SU-DHL-6 (cell line): ENCODE data around the gene ARPC4.

Experiments
- H2AFZ ChIP-seq: fragments of 200-600 bp; sonication (generic); 2 replicates; pipeline ENCODE4 v1.6.1; 2014; ENCODE audit warnings: low read depth, mild to moderate bottlenecking, moderate library complexity, mixed read lengths, antibody characterized with exemption, low read length; ENCODE audit not compliant: severe bottlenecking
- H3F3A ChIP-seq: fragments of 200-600 bp; shearing (Covaris generic); 2 replicates; pipeline ENCODE4 v1.6.0; 2016; ENCODE audit warnings: antibody characterized with exemption, mild to moderate bottlenecking; ENCODE audit not compliant: insufficient read depth
- H3K27ac ChIP-seq: fragments of 200-600 bp; sonication (generic); 2 replicates; pipeline ENCODE4 v1.5.1; 2016; ENCODE audit warnings: low read depth, mild to moderate bottlenecking, low read length, moderate library complexity, mixed read lengths
- H3K27me3 ChIP-seq: fragments of 200-600 bp; sonication (generic), shearing (Covaris generic); 2 replicates; pipeline ENCODE4 v1.6.0; 2014; ENCODE audit warnings: mild to moderate bottlenecking, low read length
- H3K36me3 ChIP-seq: fragments of 200-600 bp; sonication (generic); 2 replicates; pipeline ENCODE4 v1.6.1; 2014; ENCODE audit warnings: mild to moderate bottlenecking, low read length, mixed read lengths
- H3K4me2 ChIP-seq: fragments of 300-600, 200-600 bp; shearing (Covaris generic), sonication (generic); 2 replicates; pipeline ENCODE4 v1.6.0; 2014; ENCODE audit warnings: low read length, low read depth, mild to moderate bottlenecking; ENCODE audit not compliant: poor library complexity, severe bottlenecking
- H3K4me3 ChIP-seq: fragments of 200-600 bp; sonication (generic); 2 replicates; pipeline ENCODE4 v1.5.1; 2014; ENCODE audit warnings: antibody characterized with exemption, low read length, mild to moderate bottlenecking, mixed read lengths; ENCODE audit not compliant: insufficient read depth, poor library complexity, severe bottlenecking
- H3K79me2 ChIP-seq: fragments of 200-600 bp; sonication (generic); 2 replicates; pipeline ENCODE4 v1.6.1; 2014; ENCODE audit warnings: mild to moderate bottlenecking, low read length, moderate library complexity; ENCODE audit not compliant: insufficient read depth
- H3K9ac ChIP-seq: fragments of 200-600 bp; sonication (generic); 2 replicates; pipeline ENCODE4 v1.7.0; 2014; ENCODE audit warnings: mild to moderate bottlenecking, low read length
- H3K9me2 ChIP-seq: fragments of 200-600 bp; sonication (generic); replicated peaks from 2 replicates; pipeline ENCODE4 v1.6.1; 2014; ENCODE audit warnings: low read length; ENCODE audit not compliant: insufficient read depth
- H3K9me3 ChIP-seq: fragments of 200-600 bp; sonication (generic); 2 replicates; pipeline ENCODE4 v1.6.1; 2014; ENCODE audit warnings: low read length, mixed read lengths; ENCODE audit not compliant: insufficient read depth
- H4K20me1 ChIP-seq: fragments of 200-600 bp; sonication (generic); 2 replicates; pipeline ENCODE4 v1.6.1; 2014; ENCODE audit warnings: low read depth, mild to moderate bottlenecking, antibody characterized with exemption, low read length, moderate library complexity, mixed read lengths
- CTCF ChIP-seq: fragments of 200-600 bp; sonication (generic); IDR thresholded peaks from one replicate; pipeline ENCODE4 v1.5.1; 2017; ENCODE audit warnings: antibody characterized with exemption, mild to moderate bottlenecking, low read length, moderate library complexity; ENCODE audit not compliant: insufficient read depth, poor library complexity, severe bottlenecking
- EZH2phosphoT487 ChIP-seq: fragments of 200-600 bp; sonication (generic), shearing (Covaris generic); conservative IDR thresholded peaks from 2 replicates; pipeline ENCODE4 v1.6.1; 2018; ENCODE audit warnings: mild to moderate bottlenecking, antibody characterized with exemption, low read length, moderate library complexity, mixed read lengths

The ARPC4 gene

DNA sequence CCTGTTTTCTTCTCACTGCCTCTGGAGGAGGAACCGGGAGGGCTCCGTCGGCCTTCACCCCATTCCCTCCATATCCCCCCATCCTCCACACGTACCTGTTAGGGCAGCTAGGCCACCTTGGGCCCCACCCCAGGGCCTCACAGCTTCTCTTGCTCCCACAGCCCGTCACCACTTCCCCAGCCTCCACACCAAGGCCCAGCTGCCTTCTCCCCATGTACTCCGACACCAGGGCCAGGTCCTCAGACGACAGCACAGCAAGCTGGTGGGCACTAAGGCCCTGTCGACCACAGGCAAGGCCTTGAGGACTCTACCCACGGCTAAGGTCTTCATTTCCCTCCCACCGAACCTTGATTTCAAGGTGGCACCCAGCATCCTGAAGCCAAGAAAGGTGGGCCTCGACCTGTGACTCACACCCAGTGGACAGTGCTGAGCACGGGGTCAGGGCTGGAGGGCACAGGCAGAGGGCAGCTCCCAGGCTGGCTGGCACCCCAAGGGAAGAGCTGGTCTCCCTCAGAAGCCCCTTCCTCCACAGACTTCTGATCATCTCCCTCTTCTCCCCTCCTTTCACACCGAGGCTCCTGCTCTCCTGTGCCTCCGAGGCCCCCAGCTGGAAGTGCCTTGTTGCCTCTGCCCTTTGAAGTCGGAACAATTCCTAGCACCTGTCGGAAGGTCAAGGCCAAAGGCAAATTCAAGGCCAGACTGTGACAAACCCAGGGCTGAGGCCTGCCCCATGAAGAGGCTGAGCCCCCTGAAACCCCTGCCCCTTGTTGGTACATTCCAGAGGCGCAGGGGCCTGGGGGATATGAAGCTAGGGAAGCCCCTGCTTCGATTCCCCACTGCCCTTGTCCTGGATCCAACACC is 41.9 kb downstream of the ARPC4 start:
- Histone ChIP-seq H3K27me3 (no peaks in the 10 kb centered on the region), H3K79me2 (no peaks in the 10 kb centered on the region), H3K36me3 (no peaks in the 10 kb centered on the region; the same call in 1 of the 2 replicates), H3K9ac (no peak overlapping the region), H3K9me3 (no peaks in the 10 kb centered on the region), H3K9me2 (no peaks in the 10 kb centered on the region), H2AFZ (no peak overlapping the region), H4K20me1 (no peaks in the 10 kb centered on the region), H3K4me2 (no peak overlapping the region), H3K4me3 (no peak overlapping the region), H3K27ac (no peak overlapping the region), H3F3A (0 out of 2 replicates have a peak, but pooled peaks cover 3% of the 10 kb centered on the region)
- TF ChIP-seq CTCF (no peak), EZH2phosphoT487 (no peak)

DNA sequence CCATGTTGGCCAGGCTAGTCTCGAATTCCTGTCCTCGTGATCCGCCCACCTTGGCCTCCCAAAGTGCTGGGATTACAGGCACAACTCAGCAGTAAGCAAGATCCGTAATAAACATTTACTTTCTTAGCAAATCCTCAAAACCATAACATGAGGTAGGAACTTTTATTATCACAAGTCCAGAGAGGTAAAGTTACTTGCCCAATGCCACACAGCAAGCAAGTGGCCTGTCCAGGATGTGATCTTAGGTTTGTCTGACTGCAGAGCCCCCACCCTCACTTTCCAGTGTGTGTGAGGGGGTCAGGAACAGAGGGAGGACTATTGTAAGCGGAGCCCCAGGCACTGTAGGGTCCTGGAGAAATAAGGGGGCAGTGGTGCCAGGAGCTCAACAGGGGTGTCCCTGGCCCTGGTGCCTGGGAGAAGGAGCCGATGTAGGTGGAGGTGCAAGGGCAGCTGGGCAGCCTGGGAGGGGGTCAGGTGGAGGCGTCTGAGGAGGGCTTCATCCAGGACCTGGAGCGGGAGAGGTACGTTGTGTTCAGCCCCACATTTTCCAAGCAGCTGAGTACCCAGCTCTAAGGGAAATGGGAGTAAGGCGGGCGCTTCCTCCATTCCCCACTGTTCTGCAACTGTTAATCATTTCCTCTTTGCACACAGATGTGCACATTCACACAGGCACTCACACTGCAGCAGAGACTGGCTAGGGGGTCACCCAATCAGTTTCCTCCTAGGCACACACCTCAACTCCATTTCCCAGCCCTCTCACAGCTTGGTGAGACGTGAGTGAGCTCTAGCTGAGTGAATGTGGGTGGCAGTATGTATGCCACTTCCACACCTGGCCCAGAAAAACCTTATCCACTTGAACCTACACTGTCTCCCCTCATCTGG is 45.1 kb downstream of the ARPC4 start:
- H3K36me3 ChIP-seq, result no peaks in the 10 kb centered on the region; the same call in 1 of the 2 replicates
- no peak overlapping the region for H3K4me2 ChIP-seq
- H3K9ac ChIP-seq, result no peak overlapping the region

DNA sequence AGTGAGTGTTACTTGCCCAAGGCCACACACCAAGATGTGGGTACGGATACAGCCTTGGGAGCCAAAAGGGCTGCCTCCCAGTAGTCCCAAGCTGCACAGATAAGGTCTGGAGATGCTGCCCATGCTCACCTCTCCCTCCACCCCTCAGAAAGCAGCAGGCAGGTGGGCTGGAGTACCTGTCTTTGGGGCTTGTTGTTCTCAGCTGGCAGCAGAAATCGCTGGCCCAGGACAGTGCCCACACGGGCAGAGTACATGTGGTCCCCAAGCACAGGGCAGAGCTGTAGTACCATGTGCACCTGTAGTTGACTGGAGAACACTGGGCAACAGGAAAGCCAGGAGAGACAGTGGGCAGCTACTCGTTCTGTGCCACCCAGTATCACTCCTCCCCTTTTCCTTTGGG is 46.0 kb downstream of the ARPC4 start:
- H3K9me3 ChIP-seq, result no peaks in the 10 kb centered on the region
- no peak overlapping the region for H3K4me2 ChIP-seq
- H3K36me3 ChIP-seq, result no peaks in the 10 kb centered on the region; the same call in 1 of the 2 replicates
- no peaks in the 10 kb centered on the region for H3F3A ChIP-seq
- H3K27ac ChIP-seq, result no peak overlapping the region
- no peak overlapping the region for H3K4me3 ChIP-seq
- no peaks in the 10 kb centered on the region for H3K79me2 ChIP-seq
- H3K27me3 ChIP-seq, result no peaks in the 10 kb centered on the region
- H4K20me1 ChIP-seq, result no peaks in the 10 kb centered on the region
- H2AFZ ChIP-seq, result no peak overlapping the region
- no peak overlapping the region for H3K9ac ChIP-seq
- TF ChIP-seq CTCF (no peak), EZH2phosphoT487 (no peak)
- H3K9me2 ChIP-seq, result no peaks in the 10 kb centered on the region

More for the DNA sequence above, 45.1 kb downstream of the ARPC4 start:
- H3F3A ChIP-seq, result no peaks in the 10 kb centered on the region
- TF ChIP-seq EZH2phosphoT487, result no peak
- no peak for TF ChIP-seq CTCF
- H3K27me3 ChIP-seq, result no peaks in the 10 kb centered on the region
- H4K20me1 ChIP-seq, result no peaks in the 10 kb centered on the region
- no peaks in the 10 kb centered on the region for H3K9me3 ChIP-seq
- no peak overlapping the region for H3K4me3 ChIP-seq
- H3K9me2 ChIP-seq, result no peaks in the 10 kb centered on the region
- H3K27ac ChIP-seq, result no peak overlapping the region
- H2AFZ ChIP-seq, result no peak overlapping the region
- H3K79me2 ChIP-seq, result no peaks in the 10 kb centered on the region
